Measurements from ENCODE around the gene PDIK1L.

- TF ChIP-seq CTCF (IDR thresholded peaks at IDR 0.05; ENCODE audit: low read depth, low read length, missing input control) (no peak), HNF4G (IDR thresholded peaks at IDR 0.05) (no peak), YY1 (IDR thresholded peaks at IDR 0.05) (no peak), GABPA (IDR thresholded peaks at IDR 0.05 in 1 of 2, conservative IDR thresholded peaks at IDR 0.05 in 1 of 2) (no peak), TAF1 (conservative IDR thresholded peaks at IDR 0.05) (no peak), SP1 (IDR thresholded peaks at IDR 0.05) (no peak)
- TF ChIP-seq, protein P1, sequence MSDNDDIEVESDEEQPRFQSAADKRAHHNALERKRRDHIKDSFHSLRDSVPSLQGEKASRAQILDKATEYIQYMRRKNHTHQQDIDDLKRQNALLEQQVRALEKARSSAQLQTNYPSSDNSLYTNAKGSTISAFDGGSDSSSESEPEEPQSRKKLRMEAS (IDR thresholded peaks at IDR 0.05): no peak
- TF ChIP-seq, protein P2, sequence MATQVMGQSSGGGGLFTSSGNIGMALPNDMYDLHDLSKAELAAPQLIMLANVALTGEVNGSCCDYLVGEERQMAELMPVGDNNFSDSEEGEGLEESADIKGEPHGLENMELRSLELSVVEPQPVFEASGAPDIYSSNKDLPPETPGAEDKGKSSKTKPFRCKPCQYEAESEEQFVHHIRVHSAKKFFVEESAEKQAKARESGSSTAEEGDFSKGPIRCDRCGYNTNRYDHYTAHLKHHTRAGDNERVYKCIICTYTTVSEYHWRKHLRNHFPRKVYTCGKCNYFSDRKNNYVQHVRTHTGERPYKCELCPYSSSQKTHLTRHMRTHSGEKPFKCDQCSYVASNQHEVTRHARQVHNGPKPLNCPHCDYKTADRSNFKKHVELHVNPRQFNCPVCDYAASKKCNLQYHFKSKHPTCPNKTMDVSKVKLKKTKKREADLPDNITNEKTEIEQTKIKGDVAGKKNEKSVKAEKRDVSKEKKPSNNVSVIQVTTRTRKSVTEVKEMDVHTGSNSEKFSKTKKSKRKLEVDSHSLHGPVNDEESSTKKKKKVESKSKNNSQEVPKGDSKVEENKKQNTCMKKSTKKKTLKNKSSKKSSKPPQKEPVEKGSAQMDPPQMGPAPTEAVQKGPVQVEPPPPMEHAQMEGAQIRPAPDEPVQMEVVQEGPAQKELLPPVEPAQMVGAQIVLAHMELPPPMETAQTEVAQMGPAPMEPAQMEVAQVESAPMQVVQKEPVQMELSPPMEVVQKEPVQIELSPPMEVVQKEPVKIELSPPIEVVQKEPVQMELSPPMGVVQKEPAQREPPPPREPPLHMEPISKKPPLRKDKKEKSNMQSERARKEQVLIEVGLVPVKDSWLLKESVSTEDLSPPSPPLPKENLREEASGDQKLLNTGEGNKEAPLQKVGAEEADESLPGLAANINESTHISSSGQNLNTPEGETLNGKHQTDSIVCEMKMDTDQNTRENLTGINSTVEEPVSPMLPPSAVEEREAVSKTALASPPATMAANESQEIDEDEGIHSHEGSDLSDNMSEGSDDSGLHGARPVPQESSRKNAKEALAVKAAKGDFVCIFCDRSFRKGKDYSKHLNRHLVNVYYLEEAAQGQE (IDR thresholded peaks at IDR 0.05): no peak
- TF ChIP-seq, protein P3, sequence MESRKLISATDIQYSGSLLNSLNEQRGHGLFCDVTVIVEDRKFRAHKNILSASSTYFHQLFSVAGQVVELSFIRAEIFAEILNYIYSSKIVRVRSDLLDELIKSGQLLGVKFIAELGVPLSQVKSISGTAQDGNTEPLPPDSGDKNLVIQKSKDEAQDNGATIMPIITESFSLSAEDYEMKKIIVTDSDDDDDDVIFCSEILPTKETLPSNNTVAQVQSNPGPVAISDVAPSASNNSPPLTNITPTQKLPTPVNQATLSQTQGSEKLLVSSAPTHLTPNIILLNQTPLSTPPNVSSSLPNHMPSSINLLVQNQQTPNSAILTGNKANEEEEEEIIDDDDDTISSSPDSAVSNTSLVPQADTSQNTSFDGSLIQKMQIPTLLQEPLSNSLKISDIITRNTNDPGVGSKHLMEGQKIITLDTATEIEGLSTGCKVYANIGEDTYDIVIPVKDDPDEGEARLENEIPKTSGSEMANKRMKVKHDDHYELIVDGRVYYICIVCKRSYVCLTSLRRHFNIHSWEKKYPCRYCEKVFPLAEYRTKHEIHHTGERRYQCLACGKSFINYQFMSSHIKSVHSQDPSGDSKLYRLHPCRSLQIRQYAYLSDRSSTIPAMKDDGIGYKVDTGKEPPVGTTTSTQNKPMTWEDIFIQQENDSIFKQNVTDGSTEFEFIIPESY (IDR thresholded peaks at IDR 0.05): no peak
- TF ChIP-seq, protein P4, sequence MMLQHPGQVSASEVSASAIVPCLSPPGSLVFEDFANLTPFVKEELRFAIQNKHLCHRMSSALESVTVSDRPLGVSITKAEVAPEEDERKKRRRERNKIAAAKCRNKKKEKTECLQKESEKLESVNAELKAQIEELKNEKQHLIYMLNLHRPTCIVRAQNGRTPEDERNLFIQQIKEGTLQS (IDR thresholded peaks at IDR 0.05): no peak
These were observed 52.0 kb downstream of the PDIK1L start for GRCh38 chr1:26163684-26164035.

Data from liver (tissue), 3 donors.